ENCODE data around the gene FAM227A. TPM values are rescaled to one million over a fixed set of nuclear protein-coding genes. Genes with fewer than 3 reads are reported as not detected.

The FAM227A gene
- total and polyA plus RNA-seq, 2 donors (not counting 3 experiments of a cell fraction or from before 2014, with no cell fraction given): 0.58 to 1.9 TPM

DNA sequence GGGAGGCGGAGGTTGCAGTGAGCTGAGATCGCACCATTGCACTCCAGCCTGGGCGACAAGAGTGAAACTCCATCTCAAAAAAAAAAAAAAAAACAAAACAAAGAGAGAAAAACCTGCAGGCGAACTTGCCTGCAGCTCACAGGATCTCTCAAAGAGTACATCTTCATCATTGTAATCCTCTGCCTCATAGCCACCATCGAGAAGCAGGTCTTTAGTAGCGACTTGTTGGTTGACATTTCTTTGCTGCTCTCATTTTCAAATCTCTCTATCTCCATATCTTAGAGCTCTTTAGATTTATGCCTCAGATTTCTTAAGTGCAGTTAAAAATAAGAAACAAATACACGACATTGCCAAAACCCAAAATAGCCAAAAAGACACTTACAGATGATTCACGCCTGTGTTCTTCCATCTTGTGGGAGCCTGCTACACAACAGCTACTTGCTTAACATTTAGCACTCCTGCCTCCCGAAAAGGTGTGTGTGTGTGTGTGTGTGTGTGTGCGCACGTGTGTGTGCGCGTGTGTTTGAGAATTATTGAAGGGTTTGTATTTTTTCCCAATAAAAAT, 14.6 kb downstream of the FAM227A start:
- H3K9me3 ChIP-seq (replicated peaks; ENCODE audit: control insufficient read depth, insufficient read depth, low read length): no peaks in the 10 kb centered on the region
- H3K4me3 ChIP-seq (replicated peaks in 1 of 3; ENCODE audit: insufficient read depth in 1 of 3, low read depth in 1 of 3, low read length in 3 of 3): no peak overlapping the region
- no peak overlapping the region for H2AFZ ChIP-seq (ENCODE audit: low read depth, low read length)
- dilution Hi-C loops (cut with MboI; ENCODE audit: extremely low pct_ligation_motif_present, low sequenced_read_pairs) (no loop called here), intact Hi-C loops (cut with micrococcal nuclease) (no loop called here)
- H3K4me2 ChIP-seq (ENCODE audit: insufficient read depth, low read length): no peak overlapping the region
- H4K20me1 ChIP-seq (replicated peaks; ENCODE audit: control insufficient read depth, extremely low read depth, insufficient read depth, low read length): no peaks in the 10 kb centered on the region
- no peaks in the 10 kb centered on the region for H3K9me1 ChIP-seq (replicated peaks; ENCODE audit: control insufficient read depth, extremely low read depth, insufficient read depth, low read length)
- BruUV-seq (replicated peaks): no TSS peak
- no peaks in the 10 kb centered on the region for H3K36me3 ChIP-seq (ENCODE audit: control insufficient read depth in 2 of 2, extremely low read depth in 1 of 2, insufficient read depth in 2 of 2, low read length in 2 of 2)
- no peak overlapping the region for H3K27ac ChIP-seq (ENCODE audit: insufficient read depth, low read depth, low read length)
- CTCF ChIA-PET: no interaction called here
- DNase-seq (ENCODE audit: low read depth, low spot score): no peak
- no peaks in the 10 kb centered on the region for H3K27me3 ChIP-seq (ENCODE audit: control insufficient read depth in 2 of 2, insufficient read depth in 2 of 2, low read length in 2 of 2)
- H3K9ac ChIP-seq (replicated peaks; ENCODE audit: extremely low read depth, insufficient read depth, low read length): no peak overlapping the region
- TF ChIP-seq, protein P1, sequence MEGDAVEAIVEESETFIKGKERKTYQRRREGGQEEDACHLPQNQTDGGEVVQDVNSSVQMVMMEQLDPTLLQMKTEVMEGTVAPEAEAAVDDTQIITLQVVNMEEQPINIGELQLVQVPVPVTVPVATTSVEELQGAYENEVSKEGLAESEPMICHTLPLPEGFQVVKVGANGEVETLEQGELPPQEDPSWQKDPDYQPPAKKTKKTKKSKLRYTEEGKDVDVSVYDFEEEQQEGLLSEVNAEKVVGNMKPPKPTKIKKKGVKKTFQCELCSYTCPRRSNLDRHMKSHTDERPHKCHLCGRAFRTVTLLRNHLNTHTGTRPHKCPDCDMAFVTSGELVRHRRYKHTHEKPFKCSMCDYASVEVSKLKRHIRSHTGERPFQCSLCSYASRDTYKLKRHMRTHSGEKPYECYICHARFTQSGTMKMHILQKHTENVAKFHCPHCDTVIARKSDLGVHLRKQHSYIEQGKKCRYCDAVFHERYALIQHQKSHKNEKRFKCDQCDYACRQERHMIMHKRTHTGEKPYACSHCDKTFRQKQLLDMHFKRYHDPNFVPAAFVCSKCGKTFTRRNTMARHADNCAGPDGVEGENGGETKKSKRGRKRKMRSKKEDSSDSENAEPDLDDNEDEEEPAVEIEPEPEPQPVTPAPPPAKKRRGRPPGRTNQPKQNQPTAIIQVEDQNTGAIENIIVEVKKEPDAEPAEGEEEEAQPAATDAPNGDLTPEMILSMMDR (IDR thresholded peaks at IDR 0.05; ENCODE audit: extremely low read depth in 1 of 2, insufficient read depth in 1 of 2, low read depth in 1 of 2, low read length in 2 of 2): no peak
- no peak for TF ChIP-seq JUN (IDR thresholded peaks at IDR 0.05; ENCODE audit: borderline replicate concordance, insufficient read depth, insufficient read length, low read depth)
- TF ChIP-seq EZH2 (IDR thresholded peaks at IDR 0.05; ENCODE audit: borderline replicate concordance, low read depth, low read length, severe bottlenecking): no peak
- no peak for TF ChIP-seq POLR2A (IDR thresholded peaks at IDR 0.05; ENCODE audit: low read depth, low read length)
- no peak for TF ChIP-seq GATA2 (IDR thresholded peaks at IDR 0.05; ENCODE audit: insufficient read depth, insufficient read length, low read depth, low read length)
- no peak for TF ChIP-seq POLR2AphosphoS5 (IDR thresholded peaks at IDR 0.05; ENCODE audit: insufficient read depth, low read depth, low read length)
- TF ChIP-seq, protein P2, sequence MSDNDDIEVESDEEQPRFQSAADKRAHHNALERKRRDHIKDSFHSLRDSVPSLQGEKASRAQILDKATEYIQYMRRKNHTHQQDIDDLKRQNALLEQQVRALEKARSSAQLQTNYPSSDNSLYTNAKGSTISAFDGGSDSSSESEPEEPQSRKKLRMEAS (IDR thresholded peaks at IDR 0.05; ENCODE audit: insufficient read depth, insufficient read length): no peak
- no peak for TF ChIP-seq FOS (IDR thresholded peaks at IDR 0.05; ENCODE audit: borderline replicate concordance, insufficient read depth, low read length)
- no peak for TF ChIP-seq MYC (IDR thresholded peaks at IDR 0.05; ENCODE audit: low read depth, low read length)
- no peaks in the 10 kb centered on the region for H3K79me2 ChIP-seq (ENCODE audit: control insufficient read depth, insufficient read depth, low read length)
- no peaks in the 10 kb centered on the region for H3K4me1 ChIP-seq (ENCODE audit: control insufficient read depth, extremely low read depth, insufficient read depth, low read length)
- POLR2A ChIA-PET: no interaction called here
- FAIRE-seq: no peak

Data from endothelial cell of umbilical vein (primary cell).